HG03457 (cell line): ENCODE measurements around the gene TAS2R42.

Source experiments
- ATAC-seq: cut with Tn5 transposase; IDR thresholded peaks from one replicate; pipeline ENCODE4 v1.9.1; 2021; ENCODE audit warnings: moderate number of reproducible peaks; ENCODE audit not compliant: unreplicated experiment

Gene TAS2R42, protein sequence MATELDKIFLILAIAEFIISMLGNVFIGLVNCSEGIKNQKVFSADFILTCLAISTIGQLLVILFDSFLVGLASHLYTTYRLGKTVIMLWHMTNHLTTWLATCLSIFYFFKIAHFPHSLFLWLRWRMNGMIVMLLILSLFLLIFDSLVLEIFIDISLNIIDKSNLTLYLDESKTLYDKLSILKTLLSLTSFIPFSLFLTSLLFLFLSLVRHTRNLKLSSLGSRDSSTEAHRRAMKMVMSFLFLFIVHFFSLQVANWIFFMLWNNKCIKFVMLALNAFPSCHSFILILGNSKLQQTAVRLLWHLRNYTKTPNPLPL

DNA sequence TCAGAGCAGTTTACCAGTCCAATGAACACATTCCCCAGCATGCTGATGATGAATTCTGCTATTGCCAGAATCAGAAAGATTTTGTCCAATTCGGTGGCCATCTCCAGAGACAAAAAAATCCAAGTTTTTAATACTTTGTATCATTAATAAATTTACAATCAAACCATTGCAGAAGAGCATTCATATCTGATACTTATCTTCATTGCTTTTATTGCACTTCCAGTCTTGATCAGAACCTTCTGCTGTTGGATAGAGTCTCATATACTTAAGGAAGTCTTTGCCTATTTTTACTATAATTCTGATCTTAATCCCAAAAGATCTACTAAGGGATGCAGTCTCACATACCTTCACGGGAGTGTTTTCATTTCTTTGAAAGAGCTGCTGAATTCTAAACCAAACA is at the start of gene TAS2R42:
Gene TAS2R42, minus strand, starts transcription at position 101 of the 400 bp plus-strand sequence. Its CDS starts 0 bp downstream, at position 101.
- no peak for ATAC-seq

DNA sequence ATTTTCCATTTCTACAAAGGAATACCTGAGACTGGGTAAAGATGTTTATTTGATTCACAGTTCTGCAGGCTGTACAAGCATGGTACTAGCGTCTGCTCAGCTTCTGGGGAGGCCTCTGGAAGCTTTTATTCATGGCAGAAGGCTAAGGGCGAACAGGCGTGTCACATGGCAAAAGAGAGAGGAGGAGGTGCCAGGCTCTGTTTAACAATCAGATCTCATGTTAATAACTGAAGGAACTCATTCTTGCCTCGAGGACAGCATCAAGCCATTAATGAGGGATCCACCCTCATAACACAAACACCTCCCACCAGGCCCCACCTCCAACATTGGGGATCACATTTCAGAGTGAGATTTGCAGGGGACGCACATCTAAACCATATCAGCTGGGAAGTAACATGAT is 46.8 kb upstream of the TAS2R42 start:
- ATAC-seq, result no peak

DNA sequence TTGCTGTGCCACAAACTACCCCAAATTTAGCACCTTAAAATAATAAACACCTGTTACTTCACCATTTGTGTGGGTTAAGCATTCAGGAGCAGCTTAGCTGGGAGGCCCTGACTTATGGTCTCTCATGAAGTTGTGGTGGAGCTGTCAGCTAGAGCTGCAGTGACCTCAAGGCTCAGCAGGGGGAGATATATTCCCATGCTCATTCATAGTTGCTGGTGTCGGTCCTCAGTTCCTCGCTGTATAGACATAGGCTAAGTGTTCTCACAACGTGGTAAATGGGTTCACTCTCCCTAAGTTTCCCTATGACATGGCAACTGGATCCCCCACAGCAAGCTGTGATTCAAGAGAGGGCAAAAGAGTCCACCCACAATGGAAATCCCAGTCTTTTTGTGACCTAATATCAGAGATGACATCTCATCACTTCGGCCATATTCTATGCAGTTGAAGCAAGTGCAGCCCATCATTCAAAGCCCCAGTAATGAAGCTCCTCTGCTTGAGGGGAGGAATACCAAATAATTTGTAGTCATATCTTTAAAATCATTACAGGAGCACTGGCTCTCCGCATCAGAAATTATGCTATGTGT is 41.7 kb upstream of the TAS2R42 start:
- no peak for ATAC-seq

DNA sequence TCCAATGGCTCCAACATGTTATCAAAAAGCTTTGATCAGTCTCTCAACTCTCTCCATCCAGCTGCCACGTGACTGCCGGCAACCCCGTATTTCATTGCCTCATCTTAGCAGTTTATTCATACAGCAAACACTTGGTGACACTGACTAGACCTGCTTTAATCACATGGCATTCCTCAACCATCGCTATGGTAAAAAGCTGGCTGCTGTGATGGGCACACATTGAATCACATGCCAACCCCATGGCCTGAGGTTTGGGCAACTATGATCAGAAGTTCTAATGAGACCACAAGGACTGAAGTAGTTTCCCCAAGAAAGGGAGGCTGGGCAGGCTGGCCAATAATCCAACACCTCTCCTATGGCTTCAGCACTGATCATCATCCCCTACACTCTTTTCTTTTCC is 40.6 kb upstream of the TAS2R42 start:
- no peak for ATAC-seq

DNA sequence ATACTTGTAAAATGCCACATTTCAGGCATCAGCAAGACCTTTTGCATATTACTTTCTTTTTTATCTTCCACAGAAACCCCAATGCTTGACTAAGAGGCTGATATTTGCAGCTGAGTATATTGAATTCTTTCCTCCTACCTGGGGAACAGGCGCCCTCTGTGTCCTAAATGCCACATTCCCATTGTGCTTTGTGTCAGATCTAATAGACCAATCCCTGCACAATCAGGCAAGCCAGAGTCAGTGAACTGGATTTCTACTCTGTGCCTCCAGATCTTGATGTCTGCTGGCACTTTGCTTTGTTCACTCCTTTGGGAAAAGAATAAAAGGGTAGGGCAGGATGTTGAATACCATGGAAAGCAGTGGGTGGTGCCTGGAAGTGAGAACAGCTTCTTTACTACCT is 22.4 kb upstream of the TAS2R42 start:
- no peak for ATAC-seq

DNA sequence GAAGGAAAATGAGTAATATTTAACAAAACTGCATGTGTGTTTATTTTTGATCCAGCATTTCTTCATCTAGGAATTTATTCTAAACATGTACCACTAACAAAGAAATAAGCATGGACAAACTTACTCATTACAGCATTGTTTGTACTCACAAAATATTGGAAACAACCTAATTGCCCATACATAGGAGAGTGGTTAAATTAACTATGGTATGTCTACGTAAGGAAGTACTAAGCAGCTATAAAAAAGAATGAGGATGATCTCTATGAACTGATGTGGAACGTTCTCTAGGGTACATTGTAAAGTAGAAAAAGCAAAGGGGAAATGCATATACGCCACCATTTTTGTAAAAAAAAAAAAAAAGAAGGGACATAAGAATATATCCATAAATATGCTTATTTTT is 17.4 kb upstream of the TAS2R42 start:
- no peak for ATAC-seq

DNA sequence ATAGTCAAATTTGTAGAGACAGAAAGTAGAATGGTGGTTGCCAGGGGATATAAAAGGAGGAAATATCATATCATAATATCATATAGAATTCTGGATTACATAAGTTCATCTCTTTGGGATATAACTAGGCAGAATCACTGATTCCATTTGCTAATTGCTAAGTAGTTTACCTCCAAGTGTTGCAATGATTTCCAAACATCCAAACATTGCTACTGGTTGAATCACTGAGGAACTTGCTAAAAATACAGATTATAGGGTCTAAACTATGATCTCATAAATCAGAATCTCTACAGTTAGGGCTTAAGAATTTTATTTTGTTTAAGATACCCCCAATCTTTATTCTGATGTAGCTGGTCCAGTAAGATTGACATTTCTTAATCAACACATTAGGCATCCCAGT is 16.1 kb upstream of the TAS2R42 start:
- ATAC-seq, result no peak

DNA sequence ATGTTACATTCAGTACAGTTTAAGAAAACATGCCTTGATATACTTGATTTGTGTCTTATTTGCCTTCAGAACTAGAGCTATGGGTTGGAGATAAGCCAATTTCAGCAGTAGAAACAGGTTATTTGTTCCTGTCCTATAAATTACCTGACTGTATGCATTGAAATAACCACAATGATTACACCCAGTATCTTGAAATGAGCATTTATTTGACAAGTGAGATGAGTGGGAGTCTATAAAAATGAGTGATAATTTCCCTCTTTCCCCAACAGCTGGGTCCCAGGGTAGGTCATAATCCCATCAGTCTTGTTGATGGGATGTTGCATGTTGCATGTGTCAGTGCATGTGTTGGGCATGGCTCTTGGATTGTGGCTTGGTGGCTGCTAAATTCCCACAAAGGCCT is 3.7 kb downstream of the TAS2R42 start:
- ATAC-seq, result no peak

DNA sequence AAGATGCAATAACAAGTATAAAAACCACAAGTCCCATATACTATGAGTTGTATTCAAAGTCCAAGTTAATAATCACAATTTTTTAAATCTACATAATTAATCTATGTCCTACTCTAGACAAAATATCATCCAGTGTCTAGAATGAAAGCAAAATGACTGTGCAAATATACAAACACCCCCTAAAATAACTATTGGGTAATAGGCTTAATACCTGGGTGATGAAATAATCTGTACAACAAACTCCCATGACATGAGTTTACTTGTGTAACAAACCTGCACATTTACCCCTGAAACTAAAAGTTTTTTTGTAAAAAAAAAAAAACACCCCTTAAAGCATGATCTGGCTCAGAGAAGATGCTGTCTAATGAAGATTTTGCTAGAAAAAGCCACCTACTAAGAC is 4.2 kb downstream of the TAS2R42 start:
- no peak for ATAC-seq

DNA sequence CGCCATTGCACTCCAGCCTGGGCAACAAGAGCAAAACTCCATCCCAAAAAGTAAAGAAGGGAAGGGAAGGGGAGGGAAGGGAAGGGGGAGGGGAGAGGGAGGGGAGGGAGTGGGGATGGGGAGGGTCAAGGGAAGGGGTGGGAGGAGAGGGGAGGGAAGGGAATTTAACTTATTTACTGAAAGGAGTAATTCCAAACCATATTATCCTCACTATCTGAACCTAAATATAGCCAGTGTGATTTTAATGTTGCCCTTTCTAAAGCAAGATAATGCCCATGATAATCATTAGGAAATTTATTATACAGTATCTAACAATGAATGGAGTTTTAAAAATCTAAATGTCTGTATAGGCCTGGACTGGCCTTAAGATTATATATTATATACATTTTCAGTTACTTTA is 8.5 kb downstream of the TAS2R42 start:
- no peak for ATAC-seq

DNA sequence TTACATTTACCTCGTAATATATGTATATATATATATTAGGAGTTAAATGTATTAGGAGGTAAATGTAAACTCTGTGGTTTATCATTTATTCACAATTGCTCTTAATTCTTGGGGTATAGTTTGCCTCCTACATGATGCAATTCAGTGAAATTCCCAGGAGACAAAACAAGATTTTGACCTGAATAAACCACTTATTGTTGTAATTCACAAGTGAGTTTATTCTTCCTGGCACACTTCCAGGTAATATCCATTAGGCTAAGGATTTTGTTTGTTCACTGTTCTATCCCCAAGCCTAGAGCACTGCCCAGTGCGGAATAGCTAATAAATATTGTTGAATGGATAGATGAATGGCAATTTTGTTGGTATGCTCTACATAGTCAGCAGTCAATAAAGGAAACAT is 12.7 kb downstream of the TAS2R42 start:
- no peak for ATAC-seq

DNA sequence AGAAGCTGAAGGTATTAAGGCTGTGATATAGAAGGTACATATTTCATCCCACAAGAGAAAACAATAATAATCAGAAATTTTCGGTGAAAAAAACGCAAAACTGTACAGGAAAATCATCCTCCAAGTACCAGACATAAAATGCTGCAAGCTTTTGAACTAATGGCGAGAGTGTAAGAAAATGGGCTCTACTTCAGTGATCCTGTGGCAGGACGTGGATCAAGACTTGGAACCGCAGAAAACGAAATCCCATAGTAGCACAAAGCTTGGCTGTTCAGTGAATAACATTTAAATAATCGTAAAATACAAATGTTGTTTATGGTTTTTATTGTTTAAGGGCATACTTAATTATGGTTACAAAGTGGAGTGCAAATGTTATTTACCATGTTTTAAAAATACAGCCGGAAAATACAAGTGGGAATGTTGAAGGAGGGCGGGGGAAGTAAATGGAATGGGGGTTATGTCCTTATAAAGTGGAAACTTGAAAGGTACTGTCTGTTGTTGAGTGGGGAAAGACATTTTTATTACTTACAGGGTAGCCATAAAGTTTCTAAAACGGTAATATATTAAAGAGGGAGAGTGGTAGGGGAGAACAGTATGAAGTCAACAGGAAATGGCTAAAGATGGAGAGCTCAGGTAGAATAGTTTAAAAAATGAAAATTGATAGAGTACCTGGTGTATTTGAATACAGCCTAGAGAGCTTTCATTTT is 14.6 kb downstream of the TAS2R42 start:
- no peak for ATAC-seq

DNA sequence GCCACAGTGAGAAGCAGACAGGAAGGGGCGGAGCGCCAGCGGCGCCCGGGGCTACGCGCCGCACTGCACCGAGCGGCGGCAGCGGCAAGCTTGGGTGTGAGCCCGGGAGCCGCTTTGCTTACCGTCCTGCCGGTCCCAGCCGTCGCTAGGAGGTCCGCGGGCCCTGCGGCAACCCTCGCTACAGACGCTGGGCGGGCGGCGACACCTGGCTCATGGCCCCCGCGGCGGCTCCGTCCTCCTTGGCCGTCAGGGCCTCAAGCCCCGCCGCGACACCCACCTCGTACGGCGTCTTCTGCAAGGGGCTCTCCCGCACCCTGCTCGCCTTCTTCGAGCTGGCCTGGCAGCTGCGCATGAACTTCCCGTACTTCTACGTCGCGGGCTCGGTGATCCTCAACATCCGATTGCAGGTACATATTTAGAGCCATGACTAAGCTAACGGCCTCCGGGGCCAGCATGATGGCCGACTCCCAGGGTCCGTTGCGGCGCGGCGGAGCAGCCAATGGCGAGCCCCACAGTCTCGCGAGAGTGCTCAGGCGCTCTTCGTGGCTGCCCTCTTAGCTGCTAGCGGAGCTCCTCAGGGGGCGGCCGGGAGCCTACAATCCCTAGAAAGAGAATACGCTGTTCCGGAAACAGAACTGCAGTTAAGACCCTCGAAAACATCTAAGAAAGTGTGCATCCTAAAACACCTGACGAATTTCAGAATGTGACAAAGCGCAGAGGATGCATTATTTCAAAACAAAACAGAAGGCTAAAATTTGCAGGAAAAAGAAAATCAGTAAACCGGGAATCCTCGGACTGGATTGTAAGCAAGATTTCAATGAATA is 15.4 kb downstream of the TAS2R42 start, which contains the start of gene SMIM10L1:
Gene SMIM10L1, plus strand, starts transcription at position 50 of the 824 bp plus-strand sequence. Its CDS starts 163 bp downstream, at position 213.
- peak; percentile 93 for ATAC-seq

DNA sequence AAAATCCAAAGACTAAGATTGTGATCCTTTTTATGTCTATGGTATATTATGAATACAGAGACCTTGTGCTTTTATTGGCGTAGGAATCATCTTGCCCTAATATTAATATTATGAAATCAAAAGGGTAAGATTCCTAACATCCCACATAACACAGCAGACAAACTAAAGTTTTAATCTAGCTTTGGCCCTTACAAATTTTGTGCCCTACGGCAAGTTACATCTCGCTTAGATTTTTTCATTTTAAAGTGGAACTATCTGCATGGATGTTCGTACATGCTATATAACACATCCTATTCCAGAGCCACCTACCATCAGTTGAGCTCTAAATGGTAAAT is 16.0 kb downstream of the TAS2R42 start:
- no peak for ATAC-seq

DNA sequence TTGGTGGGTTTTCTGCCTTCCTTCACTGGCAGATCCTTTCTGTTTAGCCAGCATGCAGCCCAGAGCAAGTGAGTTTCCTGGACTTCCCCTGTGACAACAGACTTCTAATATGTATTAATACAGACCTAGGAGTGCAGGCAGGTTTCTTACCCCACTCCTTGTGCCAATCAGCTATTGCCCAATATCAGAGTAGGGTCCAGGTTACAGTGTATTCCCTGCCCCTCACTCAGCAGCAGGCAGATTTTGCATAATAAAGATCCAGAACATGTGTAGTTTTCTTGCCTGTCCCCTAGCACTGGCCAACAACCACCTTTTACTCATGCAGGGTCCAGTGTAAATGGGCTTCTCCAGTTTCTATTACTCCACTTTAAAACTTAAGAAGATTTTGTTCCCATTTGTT is 20.4 kb downstream of the TAS2R42 start:
- ATAC-seq, result no peak

DNA sequence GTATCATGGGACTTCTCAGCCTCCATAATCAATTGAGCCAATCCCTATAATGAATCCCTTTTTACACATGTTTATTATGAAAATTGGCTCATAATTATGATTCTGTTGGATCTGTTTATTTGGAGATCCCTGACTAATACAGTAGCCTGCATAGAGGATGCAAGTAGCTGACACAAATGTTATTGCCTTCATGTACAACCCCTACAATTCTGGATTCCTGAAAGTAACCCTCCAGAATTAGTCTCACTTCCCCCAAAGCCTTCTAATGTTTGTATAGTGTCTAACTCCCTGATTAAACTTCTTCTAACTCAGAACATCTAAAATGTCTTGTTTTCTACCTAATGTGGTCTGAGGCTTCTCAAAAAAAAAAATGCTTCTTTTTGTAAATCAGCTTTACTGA is 22.4 kb downstream of the TAS2R42 start:
- ATAC-seq, result no peak

DNA sequence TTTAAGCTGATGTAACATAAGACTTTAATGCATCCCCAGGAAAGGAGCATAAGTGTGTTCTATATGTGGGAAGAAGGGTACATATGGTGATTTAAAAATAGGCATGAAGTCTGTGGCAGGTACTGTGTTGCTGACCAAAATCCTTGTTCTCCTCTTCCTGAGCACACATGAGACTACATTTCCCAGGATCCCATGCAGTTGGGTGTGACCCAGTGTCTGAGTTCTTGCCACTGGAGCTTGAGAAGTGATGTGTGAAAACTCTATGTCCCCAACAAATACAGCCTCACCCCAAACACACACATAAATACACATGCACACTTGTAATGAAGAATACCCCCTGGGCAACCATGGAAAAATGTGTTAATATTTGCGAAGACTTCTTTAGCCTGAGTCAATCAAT is 24.2 kb downstream of the TAS2R42 start:
- ATAC-seq, result no peak

DNA sequence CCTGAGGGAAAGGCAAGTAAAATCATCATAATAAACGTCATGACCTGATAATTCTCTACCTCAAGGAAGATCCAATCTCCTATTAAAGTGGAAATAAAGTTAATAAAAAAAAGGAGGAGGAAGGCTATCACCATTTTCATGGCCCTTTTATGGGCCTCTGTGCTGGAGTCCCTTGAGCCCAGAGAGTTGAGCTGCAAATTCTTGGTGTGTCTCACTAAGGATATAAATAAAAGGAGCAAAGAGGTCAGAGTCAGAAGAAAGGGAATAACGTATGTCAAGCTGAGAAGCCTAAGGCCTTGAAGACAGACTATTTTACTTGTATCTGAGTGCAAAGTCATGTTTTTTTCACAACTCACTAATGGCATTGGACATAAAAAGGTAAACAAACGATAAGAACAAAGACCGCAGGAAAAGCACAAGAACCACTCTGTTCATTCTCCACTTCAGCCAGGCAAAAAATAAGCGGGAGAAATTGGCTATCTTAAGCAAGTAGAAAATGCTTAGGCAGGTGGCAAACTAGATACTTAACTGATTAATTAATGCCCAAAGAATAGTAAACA is 27.8 kb downstream of the TAS2R42 start:
- no peak for ATAC-seq

DNA sequence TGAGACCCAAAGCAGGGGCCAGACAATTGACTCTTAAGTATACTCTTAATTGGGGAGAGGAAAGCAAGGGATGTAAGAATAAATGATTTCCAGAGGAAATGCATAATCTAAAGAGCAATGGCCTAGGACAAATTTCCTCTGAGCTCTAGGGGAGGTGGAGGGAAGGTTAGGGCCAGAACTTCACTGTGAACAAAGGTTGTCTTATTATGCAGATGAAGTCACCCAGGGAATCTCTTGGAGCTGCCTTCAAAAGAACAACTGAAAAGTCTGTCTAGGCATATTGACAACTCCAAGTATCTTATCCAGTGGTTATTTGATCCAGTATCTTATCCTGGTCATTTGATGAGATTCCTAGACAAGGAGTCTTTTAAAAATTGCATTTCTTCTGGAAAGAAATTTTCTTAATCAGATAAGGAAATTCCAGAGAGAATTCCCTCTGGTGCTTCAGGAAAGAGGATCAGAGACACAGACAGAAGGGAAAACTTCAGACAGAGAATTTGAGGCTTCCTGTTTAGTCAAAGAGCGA is 32.3 kb downstream of the TAS2R42 start:
- no peak for ATAC-seq

DNA sequence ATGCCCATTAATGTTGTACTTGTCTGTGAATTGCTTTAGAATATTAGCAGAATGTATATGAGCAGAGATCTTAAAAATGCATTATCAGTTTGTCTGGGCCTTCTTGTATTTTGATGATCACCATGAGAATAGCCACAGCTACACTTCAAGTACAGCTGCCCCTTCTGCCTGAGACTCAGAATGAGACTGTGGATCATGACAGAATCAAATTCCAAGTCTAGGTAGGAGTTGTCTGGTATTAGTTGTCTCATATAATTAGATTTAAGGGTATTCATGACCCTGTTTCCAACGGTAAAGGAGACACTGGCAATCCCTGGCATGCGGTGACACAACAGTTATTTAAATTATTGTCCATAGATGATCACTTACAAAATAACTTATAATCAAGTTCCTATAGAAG is 34.0 kb downstream of the TAS2R42 start:
- ATAC-seq, result no peak

DNA sequence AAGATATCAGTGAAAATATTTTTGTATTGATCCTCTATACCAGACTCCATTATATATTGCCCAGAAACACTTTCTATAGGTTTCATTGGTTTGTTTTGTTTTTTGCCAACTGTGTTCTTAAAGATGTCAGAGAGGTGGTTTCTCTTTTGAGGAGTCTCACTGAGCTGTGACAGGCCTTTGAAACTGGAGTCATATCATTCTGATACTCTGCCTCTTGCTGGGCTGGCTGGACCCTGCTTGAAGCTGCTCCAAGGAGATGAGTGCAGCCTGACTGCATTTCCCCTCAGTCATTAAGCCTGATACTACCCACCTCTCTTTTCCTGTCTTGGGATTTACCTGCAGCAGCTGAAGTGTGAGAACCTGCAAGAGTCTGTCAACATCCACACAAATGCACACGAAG is 35.9 kb downstream of the TAS2R42 start:
- ATAC-seq, result no peak
